H9 (cell line): Measurements from ENCODE around the gene ARIH1. TPM values are rescaled to one million over a fixed set of nuclear protein-coding genes. Genes with fewer than 3 reads are reported as not detected.
A peak's percentile ranks its signal among the peaks of the same experiment; 100 is the strongest.
"Not testable (repeated sequence)": the region's sequence is repeated elsewhere in the genome, so short reads cannot be mapped to it uniquely, and the experiment has no call there.

Experiments used
- DNase-seq: peaks from one replicate; pipeline ENCODE4 v3.0.0-alpha.2; 2017
- H2AFZ ChIP-seq: one replicate; pipeline ENCODE4 v1.6.1; 2013; ENCODE audit warnings: mild to moderate bottlenecking, low read length, control low read depth, moderate library complexity
- H2AK5ac ChIP-seq: 2 replicates; pipeline ENCODE4 v1.6.1; 2013; ENCODE audit warnings: low read length, control low read depth, mixed read lengths; ENCODE audit not compliant: insufficient read length
- H2BK120ac ChIP-seq: one replicate; pipeline ENCODE4 v1.6.1; 2013; ENCODE audit warnings: low read depth, mild to moderate bottlenecking, low read length, control low read depth, inconsistent platforms; ENCODE audit not compliant: poor library complexity, severe bottlenecking
- H2BK12ac ChIP-seq: 2 replicates; pipeline ENCODE4 v1.6.1; 2013; ENCODE audit warnings: low read length, control low read depth, mixed read lengths, low read depth; ENCODE audit not compliant: insufficient read length
- H2BK15ac ChIP-seq: 2 replicates; pipeline ENCODE4 v1.6.1; 2013; ENCODE audit warnings: low read depth, low read length, control low read depth
- H2BK20ac ChIP-seq: one replicate; pipeline ENCODE4 v1.6.1; 2013; ENCODE audit warnings: low read depth, mild to moderate bottlenecking, low read length, control low read depth, inconsistent platforms; ENCODE audit not compliant: poor library complexity, severe bottlenecking
- H2BK5ac ChIP-seq: 2 replicates; pipeline ENCODE4 v1.6.1; 2013; ENCODE audit warnings: low read length, control low read depth, mixed read lengths; ENCODE audit not compliant: insufficient read length
- H3K14ac ChIP-seq: 2 replicates; pipeline ENCODE4 v1.6.1; 2013; ENCODE audit warnings: low read length, control low read depth; ENCODE audit not compliant: insufficient read depth
- H3K18ac ChIP-seq: 2 replicates; pipeline ENCODE4 v1.6.1; 2013; ENCODE audit warnings: low read depth, mild to moderate bottlenecking, mixed read lengths, low read length, control low read depth; ENCODE audit not compliant: insufficient read length
- H3K23ac ChIP-seq: 2 replicates; pipeline ENCODE4 v1.6.1; 2013; ENCODE audit warnings: low read length, control low read depth, mixed read lengths, low read depth; ENCODE audit not compliant: insufficient read length
- H3K23me2 ChIP-seq: 2 replicates; pipeline ENCODE4 v1.6.1; 2013; ENCODE audit warnings: low read depth, mild to moderate bottlenecking, mixed read lengths, low read length, control low read depth; ENCODE audit not compliant: insufficient read length, poor library complexity, severe bottlenecking
- H3K27ac ChIP-seq: 2 replicates; pipeline ENCODE4 v1.5.1; 2013; ENCODE audit warnings: low read length, control low read depth, mixed read lengths, low read depth; ENCODE audit not compliant: insufficient read length
- H3K27me3 ChIP-seq: 2 replicates; pipeline ENCODE4 v1.6.1; 2013; ENCODE audit warnings: low read length, control low read depth, inconsistent platforms; ENCODE audit not compliant: insufficient read depth
- H3K4ac ChIP-seq: 2 replicates; pipeline ENCODE4 v1.6.1; 2013; ENCODE audit warnings: low read depth, mild to moderate bottlenecking, control low read depth, inconsistent platforms, low read length, moderate library complexity
- H3K4me1 ChIP-seq: 2 replicates; pipeline ENCODE4 v1.6.1; 2013; ENCODE audit warnings: low read length, control low read depth, inconsistent platforms; ENCODE audit not compliant: insufficient read depth
- H3K4me2 ChIP-seq: 2 replicates; pipeline ENCODE4 v1.6.1; 2013; ENCODE audit warnings: low read length, control low read depth, mixed read lengths; ENCODE audit not compliant: insufficient read length, insufficient read depth
- H3K56ac ChIP-seq: 2 replicates; pipeline ENCODE4 v1.6.1; 2013; ENCODE audit warnings: low read depth, mild to moderate bottlenecking, mixed read lengths, low read length, control low read depth; ENCODE audit not compliant: insufficient read length
- H3K79me1 ChIP-seq: 2 replicates; pipeline ENCODE4 v1.6.1; 2013; ENCODE audit warnings: low read depth, mild to moderate bottlenecking, moderate library complexity, low read length, control low read depth, inconsistent platforms; ENCODE audit not compliant: insufficient read depth, poor library complexity, severe bottlenecking
- H3K79me2 ChIP-seq: 2 replicates; pipeline ENCODE4 v1.6.1; 2013; ENCODE audit warnings: low read length, control low read depth, inconsistent platforms; ENCODE audit not compliant: insufficient read depth
- H3K9ac ChIP-seq: 2 replicates; pipeline ENCODE4 v1.6.1; 2013; ENCODE audit warnings: low read length, control low read depth, mixed read lengths; ENCODE audit not compliant: insufficient read length; ENCODE audit errors: extremely low read depth
- H3K9me3 ChIP-seq: one replicate; pipeline ENCODE4 v1.6.1; 2013; ENCODE audit warnings: low read depth, low read length, inconsistent platforms; ENCODE audit not compliant: control insufficient read depth
- H3T11ph ChIP-seq: one replicate; pipeline ENCODE4 v1.6.1; 2013; ENCODE audit warnings: mild to moderate bottlenecking, low read length, control low read depth, inconsistent platforms
- H4K20me1 ChIP-seq: one replicate; pipeline ENCODE4 v1.6.1; 2013; ENCODE audit not compliant: control insufficient read depth, insufficient read length, insufficient read depth
- H4K5ac ChIP-seq: 2 replicates; pipeline ENCODE4 v1.6.1; 2013; ENCODE audit warnings: low read depth, mild to moderate bottlenecking, mixed read lengths, low read length, control low read depth; ENCODE audit not compliant: insufficient read length
- H4K8ac ChIP-seq: replicated peaks from 2 replicates; pipeline ENCODE4 v1.6.1; 2013; ENCODE audit warnings: low read length, control low read depth, mixed read lengths, low read depth; ENCODE audit not compliant: insufficient read length
- H4K91ac ChIP-seq: 2 replicates; pipeline ENCODE4 v1.6.1; 2013; ENCODE audit warnings: low read depth, mild to moderate bottlenecking, moderate library complexity, mixed read lengths, low read length, control low read depth; ENCODE audit not compliant: insufficient read length
- H3K27ac Mint-ChIP-seq, 3 experiments: 2 replicates in 2 of 3; 3 replicates in 1 of 3; pipeline ENCODE4 v1.8.0; 2020 to 2021; ENCODE audit warnings: mixed read lengths in 3 of 3, mild to moderate bottlenecking in 1 of 3, moderate library complexity in 1 of 3
- H3K27me3 Mint-ChIP-seq: 2 replicates; pipeline ENCODE4 v1.8.0; 2021; ENCODE audit warnings: low read depth, mild to moderate bottlenecking, moderate library complexity, mixed read lengths
- H3K36me3 Mint-ChIP-seq, 3 experiments: 2 replicates in 2 of 3; 3 replicates in 1 of 3; pipeline ENCODE4 v1.8.0; 2020 to 2021; ENCODE audit warnings: low read depth in 3 of 3, mixed read lengths in 3 of 3; ENCODE audit not compliant: insufficient read depth in 1 of 3
- H3K4me1 Mint-ChIP-seq, 2 experiments: 2 replicates each; pipeline ENCODE4 v1.8.0; 2020; ENCODE audit warnings: mixed read lengths in 2 of 2
- H3K4me3 Mint-ChIP-seq, 2 experiments: 2 replicates in 1 of 2; 3 replicates in 1 of 2; pipeline ENCODE4 v1.8.0; 2020 to 2021; ENCODE audit warnings: mild to moderate bottlenecking in 2 of 2, mixed read lengths in 2 of 2, moderate library complexity in 1 of 2
- H3K9me3 Mint-ChIP-seq, 2 experiments: 2 replicates in 1 of 2; 3 replicates in 1 of 2; pipeline ENCODE4 v1.8.0; 2020; ENCODE audit warnings: mild to moderate bottlenecking in 2 of 2, mixed read lengths in 2 of 2, moderate library complexity in 1 of 2
- WGBS: extraction: QIAGEN DNeasy Blood & Tissue Kit; methylation state at CpG from one replicate; pipeline ENCODE4 v1.1.7; 2013; ENCODE audit warnings: missing lambda C conversion rate, low lambda C conversion rate, mixed read lengths; ENCODE audit not compliant: insufficient read length; ENCODE audit errors: extremely low coverage; 5-methylcytosine and 5-hydroxymethylcytosine counted together
- total RNA-seq: library from RNA; stranded (reverse); gene quantifications from 2 replicates; pipeline ENCODE4 v1.2.1, GENCODE V29; 2021
- TF ChIP-seq, protein P1 (sequence below): fragments of 200-600 bp; sonication (generic); conservative IDR thresholded peaks from 3 replicates; pipeline ENCODE4 v1.8.0; 2021; ENCODE audit warnings: antibody characterized with exemption, mild to moderate bottlenecking

Gene ARIH1
- total RNA-seq, 1 experiment from 2014 or later: 158 TPM

DNA sequence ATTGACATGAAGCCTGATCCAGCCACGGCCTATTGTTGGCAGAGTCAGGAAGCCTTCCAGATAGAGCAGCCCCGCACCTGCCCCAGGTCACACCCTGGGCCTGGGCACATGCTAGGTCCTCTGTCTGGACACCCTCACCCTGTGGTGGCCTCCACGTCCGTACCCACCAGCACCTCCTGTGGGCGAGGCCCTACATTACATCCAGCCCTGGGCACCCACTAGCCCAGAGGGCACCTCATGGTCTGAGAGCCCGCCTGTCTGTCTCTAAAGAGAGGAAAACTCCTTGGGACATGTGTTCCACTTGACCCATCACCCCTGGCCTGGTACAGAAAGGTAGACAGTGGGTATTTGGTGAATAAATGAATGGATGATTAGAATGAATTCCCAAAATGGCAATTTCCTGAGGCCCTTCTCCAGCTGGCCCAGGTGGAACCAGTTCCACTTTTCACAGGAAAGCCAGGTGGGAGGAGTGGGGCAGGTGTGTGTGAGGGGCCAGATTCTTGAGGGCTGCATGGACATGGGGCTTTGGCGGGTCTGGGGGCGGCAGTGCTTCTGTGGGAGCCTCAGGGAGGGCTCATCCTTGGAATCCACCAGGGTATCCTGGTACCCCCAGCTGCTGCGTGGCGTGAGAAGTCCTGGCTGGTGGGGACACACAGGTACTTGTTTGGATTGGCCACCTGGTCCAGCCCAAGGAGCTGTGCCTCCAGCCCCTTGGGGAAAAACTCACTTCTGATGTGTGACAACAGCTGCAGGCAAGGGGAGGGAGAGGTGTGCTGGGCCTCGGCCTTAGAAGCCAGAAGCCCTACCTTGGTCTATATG is 154.3 kb downstream of the ARIH1 start:
- not testable (repeated sequence) for H3K23me2 ChIP-seq, H3K4me1 Mint-ChIP-seq, H2BK120ac ChIP-seq, H3K27me3 ChIP-seq, H3K4me1 ChIP-seq, H2BK5ac ChIP-seq, H4K20me1 ChIP-seq, H3K9me3 ChIP-seq, H2BK15ac ChIP-seq, H3K14ac ChIP-seq, H3K56ac ChIP-seq, H2BK12ac ChIP-seq, H4K8ac ChIP-seq, H3T11ph ChIP-seq, H3K27ac ChIP-seq, H3K4me2 ChIP-seq, H3K27me3 Mint-ChIP-seq, H3K36me3 Mint-ChIP-seq, H3K4ac ChIP-seq, H3K18ac ChIP-seq, H2AFZ ChIP-seq, H4K91ac ChIP-seq, H3K9ac ChIP-seq, H3K79me2 ChIP-seq, H2BK20ac ChIP-seq, H2AK5ac ChIP-seq, H3K79me1 ChIP-seq, H4K5ac ChIP-seq, H3K4me3 Mint-ChIP-seq, H3K9me3 Mint-ChIP-seq, H3K23ac ChIP-seq
- H3K27ac Mint-ChIP-seq: peak overlapping the region in 1 of 3 experiments; percentile 82; a peak in 2 of 7 replicates
- TF ChIP-seq, protein P1, sequence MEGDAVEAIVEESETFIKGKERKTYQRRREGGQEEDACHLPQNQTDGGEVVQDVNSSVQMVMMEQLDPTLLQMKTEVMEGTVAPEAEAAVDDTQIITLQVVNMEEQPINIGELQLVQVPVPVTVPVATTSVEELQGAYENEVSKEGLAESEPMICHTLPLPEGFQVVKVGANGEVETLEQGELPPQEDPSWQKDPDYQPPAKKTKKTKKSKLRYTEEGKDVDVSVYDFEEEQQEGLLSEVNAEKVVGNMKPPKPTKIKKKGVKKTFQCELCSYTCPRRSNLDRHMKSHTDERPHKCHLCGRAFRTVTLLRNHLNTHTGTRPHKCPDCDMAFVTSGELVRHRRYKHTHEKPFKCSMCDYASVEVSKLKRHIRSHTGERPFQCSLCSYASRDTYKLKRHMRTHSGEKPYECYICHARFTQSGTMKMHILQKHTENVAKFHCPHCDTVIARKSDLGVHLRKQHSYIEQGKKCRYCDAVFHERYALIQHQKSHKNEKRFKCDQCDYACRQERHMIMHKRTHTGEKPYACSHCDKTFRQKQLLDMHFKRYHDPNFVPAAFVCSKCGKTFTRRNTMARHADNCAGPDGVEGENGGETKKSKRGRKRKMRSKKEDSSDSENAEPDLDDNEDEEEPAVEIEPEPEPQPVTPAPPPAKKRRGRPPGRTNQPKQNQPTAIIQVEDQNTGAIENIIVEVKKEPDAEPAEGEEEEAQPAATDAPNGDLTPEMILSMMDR: peak; percentile 64
- DNase-seq: peak; percentile 74
- WGBS: no CpG with 5 or more reads among the region's 11 CpGs

DNA sequence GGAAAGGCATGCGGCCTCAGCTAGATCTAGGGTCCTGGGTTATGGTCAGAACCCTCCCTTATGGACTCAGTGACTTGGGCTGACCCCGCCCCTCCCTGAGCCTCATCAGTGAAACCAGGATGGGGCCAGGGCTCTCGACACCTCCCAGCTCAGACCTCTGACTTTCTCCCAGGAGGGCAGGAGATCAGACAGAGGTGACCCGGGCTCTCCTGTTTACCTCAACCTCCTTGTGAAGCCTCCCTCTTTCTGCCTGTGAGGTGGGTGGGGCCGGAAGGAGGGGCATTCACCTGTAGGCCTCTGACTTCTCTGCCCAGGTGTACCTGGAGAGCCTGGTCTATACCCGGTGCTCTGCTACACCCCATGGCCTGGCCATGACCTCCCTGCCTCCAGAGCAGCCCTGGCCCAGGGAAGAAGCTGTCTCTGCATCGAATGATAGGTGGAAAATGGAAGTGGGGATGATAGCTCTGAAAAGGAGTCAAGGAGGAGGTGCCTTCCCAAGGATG is 155.0 kb downstream of the ARIH1 start:
- not testable (repeated sequence) for H2BK12ac ChIP-seq, H4K20me1 ChIP-seq, H3K27me3 Mint-ChIP-seq, H3K18ac ChIP-seq, H3K9me3 Mint-ChIP-seq, H3K4me1 Mint-ChIP-seq, H2AFZ ChIP-seq, H3K27me3 ChIP-seq, H3K27ac ChIP-seq, H2BK15ac ChIP-seq, H3K4me2 ChIP-seq, H3T11ph ChIP-seq, H3K4me1 ChIP-seq, H3K9ac ChIP-seq, H3K36me3 Mint-ChIP-seq, H3K23me2 ChIP-seq, H4K8ac ChIP-seq, H4K5ac ChIP-seq, H3K79me2 ChIP-seq, H2AK5ac ChIP-seq, DNase-seq, H2BK120ac ChIP-seq, H4K91ac ChIP-seq, H3K23ac ChIP-seq, H3K79me1 ChIP-seq, H3K4me3 Mint-ChIP-seq, H3K9me3 ChIP-seq, H2BK20ac ChIP-seq, H3K56ac ChIP-seq, H3K4ac ChIP-seq, H2BK5ac ChIP-seq, H3K14ac ChIP-seq
- peak overlapping the region in 1 of 3 experiments; percentile 28; a peak in 1 of 7 replicates for H3K27ac Mint-ChIP-seq
- no CpG with 5 or more reads among the region's 7 CpGs for WGBS
